ENCODE measurements around the gene CCDC60.

CCDC60 gene

DNA sequence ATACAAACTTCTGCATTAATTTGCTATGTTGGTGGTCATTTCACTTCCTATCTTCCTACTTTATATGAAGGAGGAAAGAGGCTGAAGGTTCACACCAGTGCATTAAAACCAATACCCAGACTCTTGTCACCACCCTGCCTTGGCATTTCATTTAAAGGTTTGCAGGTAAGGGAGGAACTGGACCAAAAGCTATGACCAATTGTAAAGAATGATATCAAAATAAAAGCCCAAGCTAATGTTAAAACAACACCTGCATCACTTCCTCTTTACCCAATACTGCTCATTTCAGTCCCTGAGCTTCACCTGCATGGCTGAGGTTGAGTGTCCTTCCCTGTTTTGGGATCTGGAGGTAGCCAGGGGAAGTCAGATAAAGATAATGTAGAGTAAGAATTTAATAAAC, 211.8 kb downstream of the CCDC60 start:
- DNase-seq, result no peak

DNA sequence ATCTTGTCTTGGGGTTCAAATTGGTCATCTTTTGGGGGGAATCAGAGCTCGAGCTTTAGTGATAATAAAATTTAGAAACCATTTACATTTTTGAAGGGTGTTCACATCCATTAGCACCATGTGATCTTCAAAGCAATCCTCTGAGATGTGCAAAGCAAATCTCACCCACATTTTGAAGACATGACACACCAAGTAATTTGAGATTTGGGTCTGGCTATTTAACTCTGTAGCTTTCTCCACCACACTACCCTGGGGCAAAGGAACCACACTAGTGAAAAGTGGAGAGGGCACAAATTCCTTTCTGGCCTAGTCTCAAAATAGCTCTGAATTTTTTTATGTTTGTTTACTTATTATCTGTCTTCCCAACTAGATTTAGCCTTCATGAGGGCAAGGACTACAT, 212.5 kb downstream of the CCDC60 start:
- no peak for DNase-seq

DNA sequence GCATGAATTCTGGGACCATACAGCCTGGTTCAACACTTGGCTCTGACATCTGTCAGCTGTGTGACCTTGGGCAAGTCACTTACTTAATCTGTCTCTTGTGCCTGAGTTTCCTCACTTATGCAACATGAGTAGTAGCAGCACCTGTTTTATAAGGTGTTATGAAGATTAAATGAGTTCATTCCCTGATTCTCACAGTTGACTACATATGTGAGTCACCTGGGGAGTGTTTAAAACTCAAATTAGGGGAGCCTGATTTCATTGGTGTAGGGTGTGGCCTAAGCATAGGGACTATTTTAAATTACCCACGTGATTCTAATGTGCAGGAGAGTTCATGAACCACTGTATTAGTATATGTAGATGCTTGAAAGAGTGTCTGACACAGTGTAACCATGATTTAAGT, 222.3 kb downstream of the CCDC60 start:
- no peak for DNase-seq

DNA sequence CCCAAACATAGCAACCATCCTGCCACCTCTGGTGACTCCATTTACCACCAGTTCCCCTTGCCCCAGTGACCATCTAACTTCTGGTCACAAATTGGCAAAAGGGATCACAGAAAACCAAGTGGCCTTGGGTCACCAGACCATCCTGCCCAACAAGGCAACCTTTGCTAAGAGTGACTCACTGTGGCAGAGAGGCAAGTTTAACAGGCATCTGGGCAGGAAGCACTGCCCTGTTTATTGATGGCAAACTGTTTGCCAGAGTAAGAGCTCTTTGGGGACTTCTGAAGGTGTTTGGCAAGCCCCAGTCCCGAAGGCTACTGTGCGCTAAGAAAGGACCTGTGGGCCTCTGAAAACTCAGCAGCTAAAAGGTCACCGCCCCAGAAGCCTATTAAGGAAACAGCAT, 230.9 kb downstream of the CCDC60 start:
- DNase-seq, result no peak

DNA sequence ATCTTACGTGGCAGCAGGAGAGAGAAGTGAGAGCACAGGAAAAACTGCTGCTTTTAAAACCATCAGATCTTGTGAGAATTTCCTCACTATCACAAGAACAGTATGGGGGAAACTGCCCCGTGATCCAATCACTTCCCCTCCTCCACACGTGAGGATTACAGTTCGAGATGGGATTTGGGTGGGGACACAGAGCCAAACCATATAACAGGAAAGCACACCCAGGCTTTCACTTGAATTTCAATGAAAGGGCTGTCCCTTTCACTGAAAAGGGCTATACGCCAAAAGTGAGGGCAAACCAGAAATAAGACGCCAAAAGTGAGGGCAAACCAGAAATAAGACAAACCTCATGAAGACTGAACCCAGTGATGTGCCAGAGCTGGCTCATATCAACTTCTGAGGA, 236.2 kb downstream of the CCDC60 start:
- DNase-seq, result no peak

DNA sequence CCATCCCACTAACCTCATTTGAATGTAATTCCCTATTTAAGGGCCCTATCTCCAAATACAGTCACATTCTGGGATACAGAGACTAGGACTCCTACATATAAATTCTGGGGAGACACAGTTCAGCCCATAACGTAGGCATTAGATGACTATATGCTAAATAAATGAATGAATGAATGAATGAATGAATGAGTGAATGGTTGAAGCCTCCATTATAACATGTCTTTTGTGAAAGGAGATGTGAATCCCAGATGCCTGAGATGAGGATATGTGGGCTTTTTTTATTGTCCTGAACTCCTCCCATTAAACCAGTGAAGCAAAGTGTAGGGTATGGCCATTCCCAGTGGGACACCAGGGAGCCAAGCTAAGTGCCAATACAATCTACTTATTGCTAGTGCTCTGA, 238.6 kb downstream of the CCDC60 start:
- no peak for DNase-seq

DNA sequence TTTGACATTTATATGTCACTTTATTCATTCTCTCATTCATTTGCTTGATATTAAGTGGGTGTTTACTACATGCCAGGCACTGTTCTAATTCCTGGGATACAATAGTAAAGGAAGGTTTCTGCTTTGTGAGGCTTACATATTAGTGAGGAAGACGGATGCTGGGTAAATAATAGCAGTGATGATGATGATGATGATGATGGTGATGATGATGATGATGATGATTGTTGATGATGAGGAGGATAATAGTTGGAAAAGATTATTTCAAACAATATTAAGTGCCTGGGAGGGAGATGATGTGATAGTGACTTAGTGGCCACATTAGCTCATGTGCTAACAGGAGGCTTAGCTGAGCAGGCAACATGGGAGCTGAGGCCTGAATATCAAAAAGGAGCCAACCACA, 239.7 kb downstream of the CCDC60 start:
- no peak for DNase-seq

DNA sequence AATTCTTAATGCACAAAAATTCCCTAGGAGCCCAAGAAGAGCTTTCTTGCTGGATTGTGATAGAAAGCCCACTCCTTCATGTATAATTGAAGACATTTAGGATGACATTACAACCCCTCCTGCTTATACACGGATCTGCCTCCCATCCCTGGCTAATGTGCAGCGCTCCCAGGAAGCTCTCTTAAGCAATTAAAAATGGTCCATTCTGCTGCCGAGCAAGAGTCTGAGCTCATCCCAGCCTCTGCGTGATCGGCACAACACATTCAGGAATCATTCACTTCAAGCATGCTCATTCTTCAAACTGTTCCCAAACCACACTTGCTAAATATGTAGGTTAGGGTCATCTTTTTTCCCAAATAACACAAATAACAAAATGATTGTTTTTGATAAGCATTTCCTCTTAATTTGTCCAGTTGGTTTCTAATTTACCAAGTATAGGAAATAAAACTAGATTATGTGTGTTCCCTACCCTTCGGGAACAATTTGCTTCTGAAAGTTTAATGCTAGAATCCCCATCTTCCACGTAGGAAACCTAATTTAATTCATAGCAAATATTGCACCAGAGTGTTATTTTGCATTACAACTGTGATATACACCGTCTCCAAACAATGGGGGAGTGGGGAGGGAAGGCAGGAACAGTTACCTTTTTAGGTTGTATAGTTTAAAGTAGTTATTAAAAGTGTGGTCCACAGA, 241.7 kb downstream of the CCDC60 start:
- DNase-seq, result no peak

DNA sequence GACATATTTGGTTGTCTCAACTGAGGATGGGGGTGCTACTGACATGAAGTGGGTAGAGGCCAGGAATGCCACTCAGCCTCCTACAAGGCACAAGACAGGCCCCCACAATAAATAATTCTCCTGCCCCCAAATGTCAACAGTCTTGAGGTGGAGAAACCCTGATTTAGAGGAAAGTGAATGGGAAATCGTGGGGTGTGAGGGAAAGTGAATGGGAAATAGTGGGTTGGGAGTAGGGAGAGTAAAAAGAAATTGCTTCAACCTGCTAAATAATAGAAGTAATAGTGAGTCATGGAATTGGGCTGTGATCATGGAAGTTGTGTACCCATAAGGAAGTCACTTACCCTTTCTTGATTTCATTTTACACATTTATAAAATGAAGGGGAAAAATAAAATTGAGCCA, 242.4 kb downstream of the CCDC60 start:
- DNase-seq, result no peak

DNA sequence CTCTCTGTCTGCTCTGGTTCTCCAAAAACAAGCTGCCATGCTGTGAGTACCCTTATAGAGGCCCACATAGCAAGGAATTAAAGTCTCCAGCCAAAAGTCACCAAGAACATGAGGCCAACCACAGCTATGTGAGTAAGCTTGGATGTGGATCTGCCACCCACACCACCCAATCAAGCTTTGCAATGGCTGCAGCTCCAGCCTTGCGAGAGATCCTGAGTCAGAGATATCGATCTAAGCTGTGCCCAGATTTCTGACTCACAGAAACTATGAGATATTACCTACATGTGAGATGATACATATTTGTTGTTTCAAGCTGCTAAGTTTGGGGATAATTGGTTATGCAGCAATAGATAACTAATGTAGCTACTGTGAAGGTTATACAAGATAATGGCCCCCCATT, 243.6 kb downstream of the CCDC60 start:
- no peak for DNase-seq

DNA sequence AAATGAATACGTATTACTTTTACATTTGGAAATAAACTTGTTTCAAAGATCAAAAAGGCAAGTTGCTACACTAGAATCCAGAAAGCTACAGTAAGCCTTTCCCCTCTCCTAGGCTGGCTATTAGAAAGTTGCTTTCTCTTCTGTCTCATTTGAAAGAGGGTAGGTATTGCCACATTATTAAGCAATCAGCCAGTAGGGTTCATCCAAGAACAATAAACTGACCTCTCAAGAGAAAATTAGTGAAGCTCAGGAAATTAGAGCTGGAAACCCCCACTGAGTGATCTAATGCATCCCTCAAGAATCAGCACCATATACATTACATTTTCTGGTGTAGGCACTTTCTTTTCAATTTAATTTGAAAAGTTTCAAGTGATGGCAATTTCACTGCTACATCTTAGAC, 254.6 kb downstream of the CCDC60 start:
- DNase-seq, result peak; percentile 51

DNA sequence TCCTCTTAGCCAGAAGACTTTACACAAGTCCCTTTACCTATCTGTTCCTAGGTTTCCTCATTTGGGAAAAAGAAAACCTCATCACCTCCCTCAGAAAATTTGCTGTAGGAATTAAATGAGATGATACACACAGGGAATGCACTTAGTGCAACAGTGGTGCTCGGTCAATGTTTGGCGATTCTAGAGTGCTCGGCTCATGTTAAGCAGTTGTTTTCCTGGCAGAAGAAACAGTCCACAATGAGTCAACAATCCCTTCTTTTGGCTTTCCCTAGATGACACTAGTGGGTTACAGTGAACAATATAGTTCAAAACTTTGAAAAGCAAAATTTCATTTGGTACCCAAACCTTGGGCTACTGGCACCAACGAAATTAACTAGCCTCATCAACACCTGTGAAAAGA, 255.1 kb downstream of the CCDC60 start:
- DNase-seq, result no peak
